HepG2 (cell line): ENCODE data around the gene ABCB8. TPM values are rescaled to one million over a fixed set of nuclear protein-coding genes. Genes with fewer than 3 reads are reported as not detected.

ENCODE experiments used
- ATAC-seq: fragments of 200-7000 bp; cut with Tn5 transposase; 3 replicates; pipeline ENCODE4 v1.9.1; 2020; ENCODE audit warnings: mild to moderate bottlenecking, moderate library complexity
- BruUV-seq: library from RNA; stranded (reverse); fragments of 400-500 nt; replicated peaks from 2 replicates; lab custom pipeline; 2021; lab: Mats Ljungman, UMichigan
- CTCF ChIA-PET: fragments of 300-600 bp; formaldehyde crosslinking; extraction: SDS; loops from one replicate; lab custom pipeline; 2021; ENCODE audit warnings: low total read pairs, inconsistent platforms, low intra/inter-chr PET ratio; lab: Yijun Ruan, JAX
- POLR2A ChIA-PET: fragments of 350-600 bp; sonication (Branson Sonifier 250); formaldehyde crosslinking; loops from one replicate; lab custom pipeline; 2020; ENCODE audit warnings: antibody characterized with exemption, inconsistent platforms; lab: Yijun Ruan, JAX
- DNase-seq: peaks from one replicate; pipeline ENCODE4 v3.0.0-alpha.2; 2015; ENCODE audit warnings: low spot score
- FAIRE-seq: peaks from 3 replicates; lab custom pipeline; 2011; peaks lifted over from hg19 to GRCh38; lab: Jason Lieb, UNC
- H2AFZ ChIP-seq: one replicate; pipeline ENCODE4 v1.6.1; 2011; ENCODE audit warnings: low read length, inconsistent platforms
- H3K27ac ChIP-seq: fragments of 300-600 bp; 3 replicates; pipeline ENCODE4 v1.8.0; 2011; ENCODE audit warnings: mixed run types, mild to moderate bottlenecking, mixed read lengths, low read length, inconsistent platforms; ENCODE audit not compliant: insufficient read depth; ENCODE audit errors: extremely low read length
- H3K27me3 ChIP-seq, 2 experiments: fragments of 200-600 bp in 1 of 2; 2 replicates in 1 of 2; 3 replicates in 1 of 2; pipeline versions ENCODE4 v1.6.0 to v1.8.0; 2011; ENCODE audit warnings: low read length in 2 of 2, mild to moderate bottlenecking in 2 of 2, moderate library complexity in 2 of 2, inconsistent platforms in 1 of 2; ENCODE audit not compliant: insufficient read depth in 2 of 2, control insufficient read depth in 1 of 2
- H3K36me3 ChIP-seq, 2 experiments: fragments of 200-600 bp in 1 of 2; replicated peaks in 1 of 2; 2 replicates in 1 of 2; 3 replicates in 1 of 2; pipeline versions ENCODE4 v1.5.1 to v1.8.0; 2011; ENCODE audit warnings: low read length in 2 of 2, inconsistent platforms in 1 of 2; ENCODE audit not compliant: insufficient read depth in 2 of 2, control insufficient read depth in 1 of 2
- H3K4me1 ChIP-seq: 2 replicates; pipeline ENCODE4 v1.5.1; 2012; ENCODE audit warnings: low read length, inconsistent platforms; ENCODE audit not compliant: insufficient read depth
- H3K4me2 ChIP-seq: 2 replicates; pipeline ENCODE4 v1.6.0; 2011; ENCODE audit warnings: low read depth, low read length, inconsistent platforms
- H3K4me3 ChIP-seq, 3 experiments: fragments of 200-600 bp in 1 of 3; sonication (generic), shearing (Covaris generic) in 1 of 3; replicated peaks in 1 of 3; 2 replicates each; pipeline ENCODE4 v1.5.1; 2011 to 2016; ENCODE audit warnings: low read length in 3 of 3, inconsistent platforms in 2 of 3, low read depth in 2 of 3, mild to moderate bottlenecking in 2 of 3, control low read depth in 1 of 3, mixed read lengths in 1 of 3; ENCODE audit not compliant: insufficient read depth in 1 of 3
- H3K79me2 ChIP-seq: one replicate; pipeline ENCODE4 v1.6.1; 2011; ENCODE audit warnings: low read length, inconsistent platforms; ENCODE audit not compliant: insufficient read depth
- H3K9ac ChIP-seq: 2 replicates; pipeline ENCODE4 v1.6.0; 2011; ENCODE audit warnings: mild to moderate bottlenecking, low read depth, low read length, inconsistent platforms; ENCODE audit not compliant: insufficient read depth
- H3K9me3 ChIP-seq: 2 replicates; pipeline ENCODE4 v1.5.1; 2012; ENCODE audit warnings: mild to moderate bottlenecking, low read length
- H4K20me1 ChIP-seq: 2 replicates; pipeline ENCODE4 v1.6.0; 2011; ENCODE audit warnings: inconsistent platforms, mild to moderate bottlenecking, low read length, moderate library complexity; ENCODE audit not compliant: insufficient read depth
- CREB1 ChIP-seq, 2 experiments: fragments of 450-650 bp in 1 of 2; IDR thresholded peaks; 2 replicates each; pipeline ENCODE4 v1.6.1; 2016 to 2017; ENCODE audit warnings: control low read depth in 1 of 2, mild to moderate bottlenecking in 1 of 2, missing compliant biosample characterization in 1 of 2, missing genetic modification characterization in 1 of 2
- FOXA1 ChIP-seq, 2 experiments: fragments of 450-650 bp in 1 of 2; sonication (generic) in 1 of 2; formaldehyde crosslinking in 1 of 2; IDR thresholded peaks; 2 replicates each; pipeline versions ENCODE4 v1.4.0 to v1.6.1; 2016 to 2020; ENCODE audit warnings: missing genetic modification reagents in 1 of 2
- HNRNPH1 ChIP-seq: fragments of 200-400 bp; formaldehyde crosslinking; optimal IDR thresholded peaks from 2 replicates; pipeline ENCODE3; 2017; ENCODE audit warnings: mild to moderate bottlenecking, low read depth, low read length
- HNRNPL ChIP-seq: fragments of 200-400 bp; formaldehyde crosslinking; IDR thresholded peaks from 2 replicates; pipeline ENCODE4 v1.6.1; 2017; ENCODE audit warnings: mild to moderate bottlenecking, low read depth, low read length
- KLF15 ChIP-seq: sonication (generic); formaldehyde crosslinking; IDR thresholded peaks from 2 replicates; pipeline ENCODE4 v1.8.1; 2023; ENCODE audit warnings: borderline replicate concordance, mild to moderate bottlenecking, inconsistent platforms, missing genetic modification reagents, mixed read lengths
- NFE2L2 ChIP-seq: fragments of 150-350 bp; IDR thresholded peaks from 2 replicates; pipeline ENCODE4 v1.6.1; 2014; ENCODE audit warnings: low read length
- RAD51 ChIP-seq: fragments of 450-650 bp; IDR thresholded peaks from 2 replicates; pipeline ENCODE4 v1.6.1; 2016; ENCODE audit warnings: borderline replicate concordance
- SCMH1 ChIP-seq: sonication (generic); formaldehyde crosslinking; IDR thresholded peaks from 2 replicates; pipeline ENCODE4 v1.9.0; 2021; ENCODE audit warnings: missing genetic modification reagents, mild to moderate bottlenecking, borderline replicate concordance
- TARDBP ChIP-seq: sonication (generic); formaldehyde crosslinking; IDR thresholded peaks from 2 replicates; pipeline ENCODE4 v1.8.0; 2022; ENCODE audit warnings: mild to moderate bottlenecking, missing genetic modification reagents
- TCF7 ChIP-seq: sonication (generic); IDR thresholded peaks from 2 replicates; pipeline ENCODE4 v1.6.1; 2016; ENCODE audit warnings: antibody characterized with exemption, low read depth
- ZFP41 ChIP-seq: sonication (generic); formaldehyde crosslinking; IDR thresholded peaks from 2 replicates; pipeline ENCODE4 v1.4.0; 2020; ENCODE audit warnings: mild to moderate bottlenecking, missing genetic modification reagents, borderline replicate concordance
- ZMYM4 ChIP-seq: sonication (generic); formaldehyde crosslinking; IDR thresholded peaks from 2 replicates; pipeline ENCODE4 v1.8.1; 2023; ENCODE audit warnings: mild to moderate bottlenecking, missing genetic modification reagents
- ZNF570 ChIP-seq: sonication (generic); formaldehyde crosslinking; IDR thresholded peaks from 2 replicates; pipeline ENCODE4 v1.4.0; 2020; ENCODE audit warnings: mild to moderate bottlenecking, missing genetic modification reagents, borderline replicate concordance
- ZNF670 ChIP-seq: sonication (generic); formaldehyde crosslinking; IDR thresholded peaks from 2 replicates; pipeline ENCODE4 v1.8.0; 2022; ENCODE audit warnings: mild to moderate bottlenecking, missing genetic modification reagents, borderline replicate concordance
- ZNF749 ChIP-seq: sonication (generic); formaldehyde crosslinking; IDR thresholded peaks from 2 replicates; pipeline ENCODE4 v1.8.0; 2022; ENCODE audit warnings: mild to moderate bottlenecking, missing genetic modification reagents, moderate library complexity, borderline replicate concordance
- ZNF776 ChIP-seq: sonication (generic); formaldehyde crosslinking; IDR thresholded peaks from 2 replicates; pipeline ENCODE4 v1.4.0; 2020; ENCODE audit warnings: mild to moderate bottlenecking, missing genetic modification reagents
- ZSCAN12 ChIP-seq: sonication (generic); formaldehyde crosslinking; IDR thresholded peaks from 2 replicates; pipeline ENCODE4 v1.9.0; 2021; ENCODE audit warnings: mild to moderate bottlenecking, missing genetic modification reagents
- WGBS: methylation state at CpG from one replicate; pipeline ENCODE4 v1.1.6; 2017; ENCODE audit warnings: low lambda C conversion rate; 5-methylcytosine and 5-hydroxymethylcytosine counted together
- in situ Hi-C: cut with HindIII; loops from 2 replicates; pipeline ENCODE4 v1.10.0; 2017; ENCODE audit warnings: low pct_unique_long_range_greater_than_20kb; ENCODE audit not compliant: extremely low pct_ligation_motif_present
- intact Hi-C: fragments of 100-400 bp; cut with micrococcal nuclease; formaldehyde crosslinking; loops from one replicate; pipeline ENCODE4 v1.10.0; 2022; ENCODE audit not compliant: unreplicated experiment
- polyA plus RNA-seq, 8 experiments: library from polyadenylated mRNA; depleted of rRNA in 3 of 8; stranded (reverse) in 7 of 8; unstranded in 1 of 8; fragments of >200 nt; fragmentation: Illumina TruSeq in 4 of 8; extraction: Trizol in 4 of 8; gene quantifications; 2 replicates each; pipeline versions ENCODE4 v1.2.1 to v1.2.3, GENCODE V29; 2011 to 2016; ENCODE audit warnings: low read depth in 4 of 8, missing spikeins in 1 of 8, mixed read lengths in 1 of 8; ENCODE audit not compliant: insufficient read depth in 1 of 8
- total RNA-seq, 5 experiments: library from RNA; depleted of rRNA; stranded (reverse); fragments of >200 nt; fragmentation: Illumina TruSeq; extraction: Trizol; gene quantifications; 2 replicates each; pipeline ENCODE4 v1.2.3, GENCODE V29; 2016; ENCODE audit warnings: low read depth in 1 of 5
- TF ChIP-seq, protein P1 (sequence below): sonication (generic); formaldehyde crosslinking; IDR thresholded peaks from 2 replicates; pipeline ENCODE4 v1.5.1; 2020; ENCODE audit warnings: mild to moderate bottlenecking, missing genetic modification reagents
- TF ChIP-seq, protein P2 (sequence below): sonication (generic); formaldehyde crosslinking; IDR thresholded peaks from 2 replicates; pipeline ENCODE4 v1.4.0; 2020; ENCODE audit warnings: missing genetic modification reagents

Gene ABCB8
- total and polyA plus RNA-seq, 2 of the 13 experiments (the other 11 are each of a cell fraction or from before 2014, with no cell fraction given) = 6.6 to 16.7 TPM

DNA sequence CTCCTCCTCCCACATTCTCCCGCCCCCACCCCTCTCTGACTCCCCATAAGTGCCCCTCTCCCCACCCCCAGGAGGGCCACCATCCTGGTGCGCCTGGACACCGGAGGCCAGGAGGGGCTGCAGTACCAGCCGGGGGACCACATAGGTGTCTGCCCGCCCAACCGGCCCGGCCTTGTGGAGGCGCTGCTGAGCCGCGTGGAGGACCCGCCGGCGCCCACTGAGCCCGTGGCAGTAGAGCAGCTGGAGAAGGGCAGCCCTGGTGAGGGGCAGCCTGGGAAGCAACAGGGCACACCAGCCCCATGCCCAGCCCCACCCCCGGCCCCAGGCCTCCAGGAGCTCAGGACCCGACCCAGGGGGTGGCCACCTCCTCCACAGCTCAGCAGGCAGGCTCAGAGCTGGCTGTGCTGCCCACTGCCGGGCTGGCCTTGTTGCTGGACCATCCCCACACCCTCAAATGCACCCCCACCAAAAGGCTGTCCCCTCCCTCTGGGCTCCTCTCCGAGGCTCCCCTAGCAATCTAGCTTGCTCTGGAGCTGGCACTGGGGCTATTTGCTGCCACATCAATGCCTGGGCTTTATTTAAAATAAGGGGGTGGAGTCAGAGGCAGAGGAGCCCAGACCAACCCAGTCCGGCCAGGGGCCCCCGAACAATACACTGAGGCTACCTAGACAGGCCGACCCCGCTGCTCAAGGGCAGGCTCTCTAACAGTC is 18.8 kb upstream of the ABCB8 start (continued):
- TF ChIP-seq ZMYM4 (CRISPR knock-in tag) (peak; percentile 28; the same call in 1 of the 2 replicates), HNRNPL (peak; percentile 72; the same call in 1 of the 2 replicates), ZNF776 (CRISPR knock-in tag) (0 out of 2 replicates have a peak, but pooled peaks have one; percentile 15), TARDBP (no peak), ZSCAN12 (no peak), TCF7 (no peak)

DNA sequence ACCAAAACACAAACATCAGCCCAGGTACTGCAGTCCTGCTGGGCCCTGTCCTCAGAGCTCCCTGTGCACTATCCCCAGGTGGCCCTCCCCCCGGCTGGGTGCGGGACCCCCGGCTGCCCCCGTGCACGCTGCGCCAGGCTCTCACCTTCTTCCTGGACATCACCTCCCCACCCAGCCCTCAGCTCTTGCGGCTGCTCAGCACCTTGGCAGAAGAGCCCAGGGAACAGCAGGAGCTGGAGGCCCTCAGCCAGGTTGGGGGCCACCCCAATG is 18.3 kb upstream of the ABCB8 start:
- H3K4me1 ChIP-seq = peaks cover 83% of the 10 kb centered on the region
- no peaks in the 10 kb centered on the region; a peak in 1 of 5 replicates for H3K27me3 ChIP-seq
- intact Hi-C loops (no loop called here), in situ Hi-C loops (no loop called here)
- peak overlapping the region; percentile 55 for H3K27ac ChIP-seq
- ChIA-PET POLR2A (interaction anchor here (0.9 to 5.2 kb wide), 8 partner anchors 9 to 75 kb away, joined by 3 to 31 read pairs (median 6); partner anchors contain the start of genes ABCB8, CDK5, FASTK and NOS3), CTCF (no interaction called here)
- FAIRE-seq (no peak), DNase-seq (no peak), ATAC-seq (no peak)
- no peaks in the 10 kb centered on the region for H3K9me3 ChIP-seq
- no TSS peak for BruUV-seq
- no CpG with 5 or more reads among the region's 7 CpGs for WGBS
- no peaks in the 10 kb centered on the region; a peak in 1 of 5 replicates for H3K36me3 ChIP-seq
- H4K20me1 ChIP-seq = no peaks in the 10 kb centered on the region
- H3K9ac ChIP-seq = peak overlapping the region; percentile 64
- no peak overlapping the region for H2AFZ ChIP-seq
- H3K79me2 ChIP-seq = no peaks in the 10 kb centered on the region
- H3K4me3 ChIP-seq = peak overlapping the region; percentile 62 to 77 (median 76)
- H3K4me2 ChIP-seq = peak overlapping the region; percentile 98
- no peak for TF ChIP-seq KLF15 (CRISPR knock-in tag)
- TF ChIP-seq, protein P1, sequence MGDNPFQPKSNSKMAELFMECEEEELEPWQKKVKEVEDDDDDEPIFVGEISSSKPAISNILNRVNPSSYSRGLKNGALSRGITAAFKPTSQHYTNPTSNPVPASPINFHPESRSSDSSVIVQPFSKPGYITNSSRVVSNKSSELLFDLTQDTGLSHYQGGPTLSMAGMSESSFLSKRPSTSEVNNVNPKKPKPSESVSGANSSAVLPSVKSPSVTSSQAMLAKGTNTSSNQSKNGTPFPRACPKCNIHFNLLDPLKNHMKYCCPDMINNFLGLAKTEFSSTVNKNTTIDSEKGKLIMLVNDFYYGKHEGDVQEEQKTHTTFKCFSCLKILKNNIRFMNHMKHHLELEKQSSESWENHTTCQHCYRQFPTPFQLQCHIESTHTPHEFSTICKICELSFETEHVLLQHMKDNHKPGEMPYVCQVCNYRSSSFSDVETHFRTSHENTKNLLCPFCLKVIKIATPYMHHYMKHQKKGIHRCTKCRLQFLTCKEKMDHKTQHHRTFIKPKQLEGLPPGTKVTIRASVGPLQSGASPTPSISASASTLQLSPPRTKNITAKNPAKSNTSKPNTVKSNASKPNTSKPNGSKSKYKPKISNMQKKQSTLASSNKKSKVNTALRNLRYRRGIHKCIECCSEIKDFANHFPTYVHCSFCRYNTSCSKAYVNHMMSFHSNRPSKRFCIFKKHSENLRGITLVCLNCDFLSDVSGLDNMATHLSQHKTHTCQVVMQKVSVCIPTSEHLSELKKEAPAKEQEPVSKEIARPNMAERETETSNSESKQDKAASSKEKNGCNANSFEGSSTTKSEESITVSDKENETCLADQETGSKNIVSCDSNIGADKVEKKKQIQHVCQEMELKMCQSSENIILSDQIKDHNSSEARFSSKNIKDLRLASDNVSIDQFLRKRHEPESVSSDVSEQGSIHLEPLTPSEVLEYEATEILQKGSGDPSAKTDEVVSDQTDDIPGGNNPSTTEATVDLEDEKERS (CRISPR knock-in tag) = no peak
- TF ChIP-seq NFE2L2 = no peak
- TF ChIP-seq FOXA1 (IDR thresholded peaks at IDR 0.05) = no peak
- TF ChIP-seq FOXA1 (CRISPR knock-in tag; IDR thresholded peaks at IDR 0.05) = no peak
- no peak for TF ChIP-seq SCMH1 (CRISPR knock-in tag)
- peak; percentile 38; the same call in 1 of the 2 replicates for TF ChIP-seq ZNF749
- TF ChIP-seq ZFP41 (CRISPR knock-in tag) = no peak
- TF ChIP-seq HNRNPH1 = no peak
- no peak for TF ChIP-seq ZNF570 (CRISPR knock-in tag)
- TF ChIP-seq RAD51 = no peak
- no peak for TF ChIP-seq ZNF670 (CRISPR knock-in tag)
- TF ChIP-seq, protein P2, sequence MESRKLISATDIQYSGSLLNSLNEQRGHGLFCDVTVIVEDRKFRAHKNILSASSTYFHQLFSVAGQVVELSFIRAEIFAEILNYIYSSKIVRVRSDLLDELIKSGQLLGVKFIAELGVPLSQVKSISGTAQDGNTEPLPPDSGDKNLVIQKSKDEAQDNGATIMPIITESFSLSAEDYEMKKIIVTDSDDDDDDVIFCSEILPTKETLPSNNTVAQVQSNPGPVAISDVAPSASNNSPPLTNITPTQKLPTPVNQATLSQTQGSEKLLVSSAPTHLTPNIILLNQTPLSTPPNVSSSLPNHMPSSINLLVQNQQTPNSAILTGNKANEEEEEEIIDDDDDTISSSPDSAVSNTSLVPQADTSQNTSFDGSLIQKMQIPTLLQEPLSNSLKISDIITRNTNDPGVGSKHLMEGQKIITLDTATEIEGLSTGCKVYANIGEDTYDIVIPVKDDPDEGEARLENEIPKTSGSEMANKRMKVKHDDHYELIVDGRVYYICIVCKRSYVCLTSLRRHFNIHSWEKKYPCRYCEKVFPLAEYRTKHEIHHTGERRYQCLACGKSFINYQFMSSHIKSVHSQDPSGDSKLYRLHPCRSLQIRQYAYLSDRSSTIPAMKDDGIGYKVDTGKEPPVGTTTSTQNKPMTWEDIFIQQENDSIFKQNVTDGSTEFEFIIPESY = no peak
- no peak for TF ChIP-seq CREB1 (IDR thresholded peaks at IDR 0.05)
- TF ChIP-seq CREB1 (CRISPR knock-in tag; IDR thresholded peaks at IDR 0.05) = no peak
